Activated T-cell treated with anti-CD3 and anti-CD28 coated beads, Interleukin-2, amount 50 U/mL, for 4 hours (primary cell): Measurements from ENCODE around the gene TTC22. TPM values are rescaled to one million over a fixed set of nuclear protein-coding genes. Genes with fewer than 3 reads are reported as not detected.

ENCODE experiments used
- ATAC-seq, 2 donors: fragments of 200-7000 bp; cut with Tn5 transposase; one replicate each; pipeline ENCODE4 v1.10.0; 2021
- DNase-seq: peaks from one replicate; pipeline ENCODE4 v3.0.0-alpha.2; 2020
- H3K27me3 Mint-ChIP-seq: one replicate; pipeline ENCODE4 v1.8.0; 2021; ENCODE audit warnings: low read depth, mixed read lengths
- H3K36me3 Mint-ChIP-seq: one replicate; pipeline ENCODE4 v1.8.0; 2022; ENCODE audit warnings: mixed read lengths; ENCODE audit not compliant: insufficient read depth
- H3K4me1 Mint-ChIP-seq: one replicate; pipeline ENCODE4 v1.8.0; 2021; ENCODE audit warnings: low read depth, mixed read lengths
- H3K4me3 Mint-ChIP-seq: one replicate; pipeline ENCODE4 v1.8.0; 2021; ENCODE audit warnings: mild to moderate bottlenecking, moderate library complexity, mixed read lengths
- H3K9me3 Mint-ChIP-seq: one replicate; pipeline ENCODE4 v1.8.0; 2021; ENCODE audit warnings: mixed read lengths
- total RNA-seq, 3 donors: library from RNA; stranded (reverse); gene quantifications; one replicate each; pipeline ENCODE4 v1.2.1, GENCODE V29; 2021

Gene TTC22
- total RNA-seq, 3 donors from 2014 or later = 1.9 to 2.8 (median 2.0) TPM

GRCh38 chr1:54816130-54816529 lies 15.0 kb upstream of the TTC22 start:
- DNase-seq (no peak), ATAC-seq (no peak)
- Mint-ChIP-seq H3K27me3 (no peaks in the 10 kb centered on the region), H3K9me3 (no peaks in the 10 kb centered on the region), H3K4me1 (peaks cover 4% of the 10 kb centered on the region), H3K36me3 (no peaks in the 10 kb centered on the region), H3K4me3 (no peak overlapping the region)

GRCh38 chr1:54815086-54815876 lies 14.2 kb upstream of the TTC22 start:
- no peak for ATAC-seq
- Mint-ChIP-seq H3K9me3 (no peaks in the 10 kb centered on the region), H3K4me1 (peaks cover 4% of the 10 kb centered on the region), H3K4me3 (no peak overlapping the region), H3K36me3 (no peaks in the 10 kb centered on the region), H3K27me3 (no peaks in the 10 kb centered on the region)
- no peak for DNase-seq

- H3K9me3 Mint-ChIP-seq = no peaks in the 10 kb centered on the region
- no peaks in the 10 kb centered on the region for H3K36me3 Mint-ChIP-seq
- ATAC-seq (no peak), DNase-seq (no peak)
- H3K4me1 Mint-ChIP-seq = peaks cover 4% of the 10 kb centered on the region
- no peaks in the 10 kb centered on the region for H3K27me3 Mint-ChIP-seq
- H3K4me3 Mint-ChIP-seq = no peak overlapping the region
These were observed 13.4 kb upstream of the TTC22 start for GRCh38 chr1:54814571-54814970.

GRCh38 chr1:54814126-54814498 lies 13.0 kb upstream of the TTC22 start:
- no peaks in the 10 kb centered on the region for H3K9me3 Mint-ChIP-seq

GRCh38 chr1:54813485-54814125 lies 12.5 kb upstream of the TTC22 start:
- DNase-seq = no peak
- H3K9me3 Mint-ChIP-seq = no peaks in the 10 kb centered on the region

More at GRCh38 chr1:54814126-54814498, 13.0 kb upstream of the TTC22 start:
- Mint-ChIP-seq H3K4me1 (peaks cover 4% of the 10 kb centered on the region), H3K36me3 (no peaks in the 10 kb centered on the region), H3K27me3 (no peaks in the 10 kb centered on the region), H3K4me3 (no peak overlapping the region)
- DNase-seq (no peak), ATAC-seq (no peak)

GRCh38 chr1:54812801-54813484 lies 11.8 kb upstream of the TTC22 start:
- Mint-ChIP-seq H3K4me1 (no peaks in the 10 kb centered on the region), H3K27me3 (no peaks in the 10 kb centered on the region), H3K36me3 (no peaks in the 10 kb centered on the region), H3K4me3 (no peak overlapping the region), H3K9me3 (no peaks in the 10 kb centered on the region)
- ATAC-seq = no peak
- DNase-seq = no peak

More at GRCh38 chr1:54813485-54814125, 12.5 kb upstream of the TTC22 start:
- no peak for ATAC-seq
- Mint-ChIP-seq H3K27me3 (no peaks in the 10 kb centered on the region), H3K4me3 (no peak overlapping the region), H3K4me1 (peaks cover 4% of the 10 kb centered on the region), H3K36me3 (no peaks in the 10 kb centered on the region)

GRCh38 chr1:54811739-54812655 lies 10.9 kb upstream of the TTC22 start:
- DNase-seq = no peak
- Mint-ChIP-seq H3K9me3 (no peaks in the 10 kb centered on the region), H3K4me3 (no peak overlapping the region), H3K4me1 (peaks cover 4% of the 10 kb centered on the region), H3K27me3 (no peaks in the 10 kb centered on the region), H3K36me3 (no peaks in the 10 kb centered on the region)
- ATAC-seq = no peak

- Mint-ChIP-seq H3K4me1 (peaks cover 6% of the 10 kb centered on the region), H3K27me3 (no peaks in the 10 kb centered on the region), H3K9me3 (no peaks in the 10 kb centered on the region), H3K4me3 (no peak overlapping the region), H3K36me3 (no peaks in the 10 kb centered on the region)
- no peak for DNase-seq
- ATAC-seq = no peak
These were observed 9.9 kb upstream of the TTC22 start for GRCh38 chr1:54811066-54811465.

- DNase-seq (peak; percentile 62), ATAC-seq (peak; percentile 84 to 91)
- H3K9me3 Mint-ChIP-seq = no peaks in the 10 kb centered on the region
- H3K36me3 Mint-ChIP-seq = no peaks in the 10 kb centered on the region
- no peak overlapping the region for H3K4me3 Mint-ChIP-seq
- no peaks in the 10 kb centered on the region for H3K27me3 Mint-ChIP-seq
- peaks cover 6% of the 10 kb centered on the region for H3K4me1 Mint-ChIP-seq
These were observed 9.2 kb upstream of the TTC22 start for GRCh38 chr1:54810153-54810942.

GRCh38 chr1:54809496-54810074 lies 8.5 kb upstream of the TTC22 start:
- no peaks in the 10 kb centered on the region for H3K27me3 Mint-ChIP-seq
- H3K9me3 Mint-ChIP-seq = no peaks in the 10 kb centered on the region
- H3K4me3 Mint-ChIP-seq = no peak overlapping the region
- peaks cover 12% of the 10 kb centered on the region for H3K4me1 Mint-ChIP-seq
- ATAC-seq (no peak), DNase-seq (no peak)
- H3K36me3 Mint-ChIP-seq = no peaks in the 10 kb centered on the region

- H3K9me3 Mint-ChIP-seq = no peaks in the 10 kb centered on the region
- no peak for ATAC-seq
- H3K27me3 Mint-ChIP-seq = no peaks in the 10 kb centered on the region
- H3K4me3 Mint-ChIP-seq = peak overlapping the region; percentile 5
- peaks cover 19% of the 10 kb centered on the region for H3K4me1 Mint-ChIP-seq
- DNase-seq = no peak
- H3K36me3 Mint-ChIP-seq = no peaks in the 10 kb centered on the region
These were observed 7.5 kb upstream of the TTC22 start for GRCh38 chr1:54808443-54809207.

GRCh38 chr1:54807756-54808155 lies 6.6 kb upstream of the TTC22 start:
- Mint-ChIP-seq H3K27me3 (no peaks in the 10 kb centered on the region), H3K9me3 (no peaks in the 10 kb centered on the region), H3K4me1 (peaks cover 24% of the 10 kb centered on the region), H3K4me3 (peak overlapping the region; percentile 5), H3K36me3 (no peaks in the 10 kb centered on the region)
- DNase-seq (no peak), ATAC-seq (no peak)
